GM12865 (cell line): ENCODE measurements around the gene XRCC1.
"Not testable (repeated sequence)": the region's sequence is repeated elsewhere in the genome, so short reads cannot be mapped to it uniquely, and the experiment has no call there.

ENCODE experiments used
- DNase-seq: peaks from one replicate; pipeline ENCODE4 v3.0.0; 2010; ENCODE audit warnings: low read depth
- H3K4me3 ChIP-seq: 2 replicates; pipeline ENCODE4 v1.5.1; 2011; ENCODE audit warnings: mild to moderate bottlenecking, low read depth, low read length, control low read depth
- CTCF ChIP-seq: IDR thresholded peaks from 2 replicates; pipeline ENCODE4 v1.5.1; 2011; ENCODE audit warnings: low read length, control low read depth, low read depth, inconsistent platforms; ENCODE audit not compliant: insufficient read depth; ENCODE audit errors: missing control alignments

Gene XRCC1

GRCh38 chr19:43553656-43554055, 21.7 kb downstream of the XRCC1 start:
- TF ChIP-seq CTCF: no peak

GRCh38 chr19:43552616-43553015, 22.7 kb downstream of the XRCC1 start:
- no peak for DNase-seq
- no peak for TF ChIP-seq CTCF
- no peak overlapping the region for H3K4me3 ChIP-seq

More at GRCh38 chr19:43553656-43554055, 21.7 kb downstream of the XRCC1 start:
- DNase-seq: no peak
- H3K4me3 ChIP-seq: no peak overlapping the region

- no peak for TF ChIP-seq CTCF
- no peak for DNase-seq
- H3K4me3 ChIP-seq: no peak overlapping the region
Measured at GRCh38 chr19:43552198-43552450, 23.2 kb downstream of the XRCC1 start.

GRCh38 chr19:43551399-43552197, 23.7 kb downstream of the XRCC1 start:
- no peak for TF ChIP-seq CTCF
- no peak for DNase-seq
- no peak overlapping the region for H3K4me3 ChIP-seq

- H3K4me3 ChIP-seq: no peak overlapping the region
- no peak for TF ChIP-seq CTCF
- no peak for DNase-seq
Measured at GRCh38 chr19:43548706-43549105, 26.6 kb downstream of the XRCC1 start.

GRCh38 chr19:43547926-43548325, 27.4 kb downstream of the XRCC1 start:
- not testable (repeated sequence) for H3K4me3 ChIP-seq, DNase-seq

GRCh38 chr19:43546581-43546980, 28.7 kb downstream of the XRCC1 start:
- no peak for TF ChIP-seq CTCF
- no peak overlapping the region for H3K4me3 ChIP-seq
- no peak for DNase-seq
